Measurements from ENCODE around the gene SCAI.

DNA sequence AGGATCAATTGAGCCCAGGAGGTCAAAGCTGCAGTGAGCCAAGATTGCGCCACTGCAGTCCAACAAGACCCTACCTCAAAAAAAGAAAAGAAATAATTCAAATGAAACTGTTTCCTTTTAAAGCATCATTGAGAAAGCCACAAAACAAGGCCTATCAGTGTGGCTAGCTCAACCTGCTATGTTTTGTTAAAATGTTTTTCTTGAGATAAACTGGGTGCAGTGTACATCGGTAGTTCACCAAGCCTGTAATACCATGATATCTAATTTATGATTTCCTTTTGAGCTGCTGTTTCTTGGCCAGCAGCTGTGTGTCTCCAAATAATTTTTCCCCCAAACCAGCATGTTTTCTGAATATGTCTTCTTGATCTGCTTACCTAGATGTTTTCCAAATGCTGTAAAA is 105.2 kb downstream of the SCAI start:
- TF ChIP-seq, protein P1, sequence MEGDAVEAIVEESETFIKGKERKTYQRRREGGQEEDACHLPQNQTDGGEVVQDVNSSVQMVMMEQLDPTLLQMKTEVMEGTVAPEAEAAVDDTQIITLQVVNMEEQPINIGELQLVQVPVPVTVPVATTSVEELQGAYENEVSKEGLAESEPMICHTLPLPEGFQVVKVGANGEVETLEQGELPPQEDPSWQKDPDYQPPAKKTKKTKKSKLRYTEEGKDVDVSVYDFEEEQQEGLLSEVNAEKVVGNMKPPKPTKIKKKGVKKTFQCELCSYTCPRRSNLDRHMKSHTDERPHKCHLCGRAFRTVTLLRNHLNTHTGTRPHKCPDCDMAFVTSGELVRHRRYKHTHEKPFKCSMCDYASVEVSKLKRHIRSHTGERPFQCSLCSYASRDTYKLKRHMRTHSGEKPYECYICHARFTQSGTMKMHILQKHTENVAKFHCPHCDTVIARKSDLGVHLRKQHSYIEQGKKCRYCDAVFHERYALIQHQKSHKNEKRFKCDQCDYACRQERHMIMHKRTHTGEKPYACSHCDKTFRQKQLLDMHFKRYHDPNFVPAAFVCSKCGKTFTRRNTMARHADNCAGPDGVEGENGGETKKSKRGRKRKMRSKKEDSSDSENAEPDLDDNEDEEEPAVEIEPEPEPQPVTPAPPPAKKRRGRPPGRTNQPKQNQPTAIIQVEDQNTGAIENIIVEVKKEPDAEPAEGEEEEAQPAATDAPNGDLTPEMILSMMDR (conservative IDR thresholded peaks at IDR 0.05 in 1 of 2, IDR thresholded peaks at IDR 0.05 in 1 of 2; ENCODE audit: low read depth in 1 of 2, low read length in 2 of 2), result no peak
- no peak for TF ChIP-seq EZH2 (IDR thresholded peaks at IDR 0.05; ENCODE audit: low read length, missing control alignments)
